K562 (cell line): ENCODE data around the gene TFF1. TPM values are rescaled to one million over a fixed set of nuclear protein-coding genes. Genes with fewer than 3 reads are reported as not detected.

Experiments
- CBX5 ChIP-seq: IDR thresholded peaks from 2 replicates; pipeline ENCODE4 v1.6.1; 2014; ENCODE audit warnings: low read depth, borderline replicate concordance
- E2F4 ChIP-seq: sonication (generic); formaldehyde crosslinking; IDR thresholded peaks from 2 replicates; pipeline ENCODE4 v1.8.0; 2022; ENCODE audit warnings: mild to moderate bottlenecking, low read depth, missing genetic modification reagents
- ETV5 ChIP-seq: sonication (generic); formaldehyde crosslinking; IDR thresholded peaks from 2 replicates; pipeline ENCODE4 v1.4.0; 2020; ENCODE audit warnings: low read depth, mild to moderate bottlenecking, missing genetic modification reagents
- FOSL1 ChIP-seq: fragments of 200-800 bp; sonication (Bioruptor generic); conservative IDR thresholded peaks from 2 replicates; pipeline ENCODE4 v1.6.1; 2016; ENCODE audit warnings: missing genetic modification characterization, missing compliant biosample characterization
- FOXA3 ChIP-seq, 2 experiments: fragments of 450-650 bp in 1 of 2; sonication (generic) in 1 of 2; formaldehyde crosslinking; IDR thresholded peaks in 1 of 2; conservative IDR thresholded peaks in 1 of 2; 2 replicates each; pipeline versions ENCODE4 v1.4.0 to v1.8.0; 2020 to 2022; ENCODE audit warnings: mild to moderate bottlenecking in 2 of 2, missing genetic modification reagents in 1 of 2
- HBP1 ChIP-seq: fragments of 450-650 bp; formaldehyde crosslinking; IDR thresholded peaks from 2 replicates; pipeline ENCODE4 v1.4.0; 2022; ENCODE audit warnings: missing genetic modification characterization
- HOXB6 ChIP-seq: fragments of 250-450 bp; sonication (Bioruptor Pico); IDR thresholded peaks from 2 replicates; pipeline ENCODE4 v1.5.1; 2022; ENCODE audit warnings: mild to moderate bottlenecking, borderline replicate concordance
- ILF3 ChIP-seq: fragments of 450-650 bp; IDR thresholded peaks from 2 replicates; pipeline ENCODE4 v1.6.1; 2018; ENCODE audit warnings: antibody characterized with exemption, mild to moderate bottlenecking, moderate library complexity, borderline replicate concordance
- JUND ChIP-seq, 2 experiments: IDR thresholded peaks; 2 replicates in 1 of 2; 3 replicates in 1 of 2; pipeline ENCODE4 v1.6.1; 2011; ENCODE audit warnings: borderline replicate concordance in 2 of 2, low read depth in 2 of 2, low read length in 2 of 2, improper control_type of control experiment in 1 of 2, missing biosample characterization in 1 of 2, missing genetic modification characterization in 1 of 2, missing genetic modification reagents in 1 of 2
- LEF1 ChIP-seq: fragments of 450-650 bp; IDR thresholded peaks from 2 replicates; pipeline ENCODE4 v1.6.1; 2016; ENCODE audit warnings: mild to moderate bottlenecking
- MEF2D ChIP-seq: conservative IDR thresholded peaks from 2 replicates; pipeline ENCODE4 v1.6.1; 2016; ENCODE audit warnings: low read depth, missing genetic modification characterization, missing compliant biosample characterization
- MEIS2 ChIP-seq: fragments of 450-650 bp; IDR thresholded peaks from 2 replicates; pipeline ENCODE4 v1.6.1; 2014; ENCODE audit warnings: mild to moderate bottlenecking; ENCODE audit not compliant: partially characterized antibody
- PCBP2 ChIP-seq: fragments of 200-400 bp; formaldehyde crosslinking; IDR thresholded peaks from 2 replicates; pipeline ENCODE4 v1.6.1; 2018; ENCODE audit warnings: low read length, low read depth, mild to moderate bottlenecking, moderate library complexity; ENCODE audit not compliant: poor library complexity, severe bottlenecking
- SAP30 ChIP-seq: fragments of 200-600 bp; sonication (generic); IDR thresholded peaks from 2 replicates; pipeline ENCODE4 v1.6.1; 2012; ENCODE audit warnings: borderline replicate concordance, low read depth, mild to moderate bottlenecking, moderate library complexity, low read length, control low read depth, inconsistent platforms; ENCODE audit not compliant: insufficient read depth, poor library complexity, severe bottlenecking
- SLC30A9 ChIP-seq: fragments of 250-450 bp; sonication (Bioruptor Pico); IDR thresholded peaks from 2 replicates; pipeline ENCODE4 v1.8.0; 2022; ENCODE audit warnings: mild to moderate bottlenecking, moderate library complexity
- SP2 ChIP-seq: IDR thresholded peaks from 2 replicates; pipeline ENCODE4 v1.6.1; 2011; ENCODE audit warnings: mild to moderate bottlenecking, low read depth, low read length, moderate library complexity; ENCODE audit not compliant: poor library complexity, severe bottlenecking; ENCODE audit errors: extremely low read depth
- TAL1 ChIP-seq: fragments of 450-650 bp; IDR thresholded peaks from 2 replicates; pipeline ENCODE4 v1.6.1; 2016; ENCODE audit warnings: mild to moderate bottlenecking
- ZBTB7A ChIP-seq: IDR thresholded peaks from 2 replicates; pipeline ENCODE4 v1.6.1; 2011; ENCODE audit warnings: low read depth, mild to moderate bottlenecking, low read length, moderate library complexity, borderline replicate concordance; ENCODE audit not compliant: control insufficient read depth
- ZNF23 ChIP-seq: fragments of 250-450 bp; sonication (Bioruptor Pico); IDR thresholded peaks from 2 replicates; pipeline ENCODE4 v1.4.0; 2020; ENCODE audit warnings: mild to moderate bottlenecking
- ZNF282 ChIP-seq: sonication (generic); formaldehyde crosslinking; IDR thresholded peaks from 2 replicates; pipeline ENCODE4 v1.8.1; 2023; ENCODE audit warnings: missing genetic modification reagents
- ZNF311 ChIP-seq: fragments of 250-450 bp; sonication (Bioruptor Pico); IDR thresholded peaks from 2 replicates; pipeline ENCODE4 v1.4.0; 2020; ENCODE audit warnings: mild to moderate bottlenecking, moderate library complexity
- ZNF324 ChIP-seq: fragments of 250-450 bp; sonication (Bioruptor Pico); IDR thresholded peaks from 2 replicates; pipeline ENCODE4 v1.4.0; 2020; ENCODE audit warnings: mild to moderate bottlenecking
- ZNF395 ChIP-seq: fragments of 200-800 bp; sonication (Bioruptor generic); IDR thresholded peaks from 2 replicates; pipeline ENCODE4 v1.6.1; 2017; ENCODE audit warnings: missing genetic modification characterization, missing compliant biosample characterization
- ZNF778 ChIP-seq: fragments of 450-650 bp; formaldehyde crosslinking; IDR thresholded peaks from 2 replicates; pipeline ENCODE4 v1.4.0; 2020; ENCODE audit warnings: mild to moderate bottlenecking, moderate library complexity
- polyA plus RNA-seq, 8 experiments: library from polyadenylated mRNA; depleted of rRNA in 4 of 8; stranded (reverse) in 5 of 8; unstranded in 3 of 8; fragments of >200 nt; fragmentation: Nextera tagmentation in 2 of 8; fragmentation: Illumina TruSeq in 1 of 8; extraction: Ambion mirVana in 2 of 8; extraction: Trizol in 1 of 8; gene quantifications; 2 replicates each; pipeline versions ENCODE4 v1.2.1 to v1.2.3, GENCODE V29; 2011 to 2014; ENCODE audit warnings: inconsistent platforms in 1 of 8, missing spikeins in 1 of 8
- total RNA-seq, 7 experiments: library from RNA; depleted of rRNA in 6 of 7; stranded (reverse); fragments of >200 nt in 6 of 7; fragmentation: Illumina TruSeq in 2 of 7; extraction: Trizol in 2 of 7; gene quantifications; 2 replicates each; pipeline versions ENCODE4 v1.2.1 to v1.2.3, GENCODE V29; 2011 to 2021; ENCODE audit warnings: low replicate concordance in 1 of 7

TFF1 gene
- total and polyA plus RNA-seq, 9 of the 15 experiments (the other 6 are each of a cell fraction or from before 2014, with no cell fraction given) = 0.31 TPM; not detected in 8

DNA sequence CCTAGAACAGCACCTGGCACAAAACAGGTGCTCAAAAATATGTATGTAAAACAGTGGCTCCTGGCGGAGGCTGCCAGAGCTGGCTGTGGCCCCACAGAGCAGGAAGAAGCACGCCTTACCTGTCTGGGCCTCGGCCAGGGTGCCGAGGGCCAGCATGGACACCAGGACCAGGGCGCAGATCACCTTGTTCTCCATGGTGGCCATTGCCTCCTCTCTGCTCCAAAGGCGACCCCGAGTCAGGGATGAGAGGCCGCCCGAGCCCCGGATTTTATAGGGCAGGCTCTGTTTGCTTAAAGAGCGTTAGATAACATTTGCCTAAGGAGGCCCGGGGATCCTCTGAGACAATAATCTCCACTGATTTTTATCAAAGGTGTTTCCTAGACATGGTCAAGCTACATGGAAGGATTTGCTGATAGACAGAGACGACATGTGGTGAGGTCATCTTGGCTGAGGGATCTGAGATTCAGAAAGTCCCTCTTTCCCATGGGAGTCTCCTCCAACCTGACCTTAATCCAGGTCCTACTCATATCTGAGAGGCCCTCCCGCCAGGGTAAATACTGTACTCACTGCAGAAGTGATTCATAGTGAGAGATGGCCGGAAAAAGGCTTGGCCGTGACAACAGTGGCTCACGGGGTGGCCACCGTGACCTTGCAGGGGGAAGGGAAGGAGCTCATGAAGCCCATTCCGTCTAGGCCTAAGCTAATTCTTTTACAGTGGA is at the start of gene TFF1 (continued):
- TF ChIP-seq MEIS2 (peak; percentile 38), FOSL1 (peak; percentile 49; the same call in 1 of the 2 replicates), HOXB6 (CRISPR knock-in tag) (no peak), ZNF282 (no peak), MEF2D (tag) (no peak), E2F4 (CRISPR knock-in tag) (no peak), ZNF324 (CRISPR knock-in tag) (no peak), ZBTB7A (no peak), ZNF778 (no peak), ILF3 (no peak), ZNF23 (CRISPR knock-in tag) (no peak), ETV5 (CRISPR knock-in tag) (no peak), LEF1 (peak; percentile 37; the same call in 1 of the 2 replicates), PCBP2 (no peak), SAP30 (no peak), TAL1 (no peak), JUND (IDR thresholded peaks at IDR 0.05; ENCODE audit: borderline replicate concordance, low read depth, low read length) (peak; percentile 59), JUND (tag; IDR thresholded peaks at IDR 0.05; ENCODE audit: borderline replicate concordance, low read depth, low read length) (no peak; the same call in 2 of the 3 replicates), HBP1 (no peak), SLC30A9 (CRISPR knock-in tag) (no peak), ZNF311 (no peak), SP2 (no peak), FOXA3 (CRISPR knock-in tag; conservative IDR thresholded peaks at IDR 0.05 in 1 of 2, IDR thresholded peaks at IDR 0.05 in 1 of 2) (no peak), CBX5 (no peak), ZNF395 (CRISPR knock-in tag) (no peak)
